AG09309 (cell line): Measurements from ENCODE around the gene MREG.

ENCODE experiments used
- DNase-seq: peaks from one replicate; pipeline ENCODE4 v3.0.0-alpha.2; 2010; ENCODE audit warnings: low read depth
- H3K4me3 ChIP-seq: 2 replicates; pipeline ENCODE4 v1.5.1; 2011; ENCODE audit warnings: mild to moderate bottlenecking, low read depth, low read length, moderate library complexity; ENCODE audit not compliant: control insufficient read depth
- CTCF ChIP-seq: IDR thresholded peaks from 2 replicates; pipeline ENCODE4 v1.5.1; 2011; ENCODE audit warnings: mild to moderate bottlenecking, low read depth, low read length, inconsistent platforms; ENCODE audit not compliant: insufficient read depth, control insufficient read depth; ENCODE audit errors: missing control alignments

Gene MREG

GRCh38 chr2:215912299-215912842 lies 101.0 kb downstream of the MREG start:
- H3K4me3 ChIP-seq = no peak overlapping the region
- no peak for DNase-seq
- no peak for TF ChIP-seq CTCF

- H3K4me3 ChIP-seq = no peak overlapping the region
- DNase-seq = no peak
- no peak for TF ChIP-seq CTCF
These were observed 101.9 kb downstream of the MREG start for GRCh38 chr2:215911301-215912085.

GRCh38 chr2:215910180-215910579 lies 103.2 kb downstream of the MREG start:
- DNase-seq = no peak
- no peak for TF ChIP-seq CTCF
- no peak overlapping the region for H3K4me3 ChIP-seq

GRCh38 chr2:215907147-215907546 lies 106.2 kb downstream of the MREG start:
- no peak for DNase-seq
- TF ChIP-seq CTCF = no peak
- H3K4me3 ChIP-seq = no peak overlapping the region

- no peak for TF ChIP-seq CTCF
- H3K4me3 ChIP-seq = no peak overlapping the region
- no peak for DNase-seq
These were observed 106.9 kb downstream of the MREG start for GRCh38 chr2:215906458-215906857.

- no peak for DNase-seq
- no peak overlapping the region for H3K4me3 ChIP-seq
- TF ChIP-seq CTCF = no peak
These were observed 107.7 kb downstream of the MREG start for GRCh38 chr2:215905691-215906090.

GRCh38 chr2:215904101-215904500 lies 109.2 kb downstream of the MREG start:
- TF ChIP-seq CTCF = no peak
- no peak overlapping the region for H3K4me3 ChIP-seq
- no peak for DNase-seq
